Keratinocyte (primary cell): Measurements from ENCODE around the gene SPTBN5. TPM values are rescaled to one million over a fixed set of nuclear protein-coding genes. Genes with fewer than 3 reads are reported as not detected.

Source experiments
- DNase-seq: peaks from one replicate; pipeline ENCODE4 v3.0.0-alpha.2; 2011; ENCODE audit warnings: low read depth, missing footprints, low spot score
- FAIRE-seq: peaks from 2 replicates; lab custom pipeline; 2011; peaks lifted over from hg19 to GRCh38; lab: Jason Lieb, UNC
- H2AFZ ChIP-seq: 2 replicates; pipeline ENCODE4 v1.6.0; 2012; ENCODE audit warnings: low read length, control low read depth, inconsistent platforms; ENCODE audit not compliant: control insufficient read depth
- H3K27ac ChIP-seq: 2 replicates; pipeline ENCODE4 v1.5.1; 2011; ENCODE audit warnings: low read length; ENCODE audit not compliant: control insufficient read depth, insufficient read depth
- H3K27me3 ChIP-seq: 3 replicates; pipeline ENCODE4 v1.6.0; 2011; ENCODE audit warnings: low read length; ENCODE audit not compliant: control insufficient read depth, insufficient read depth; ENCODE audit errors: extremely low read depth
- H3K36me3 ChIP-seq, 2 experiments: 2 replicates in 1 of 2; 3 replicates in 1 of 2; pipeline ENCODE4 v1.5.1; 2011; ENCODE audit warnings: low read length in 2 of 2, mild to moderate bottlenecking in 1 of 2; ENCODE audit not compliant: control insufficient read depth in 2 of 2, insufficient read depth in 2 of 2; ENCODE audit errors: extremely low read depth in 1 of 2
- H3K4me1 ChIP-seq: 3 replicates; pipeline ENCODE4 v1.5.1; 2011; ENCODE audit warnings: low read length; ENCODE audit not compliant: control insufficient read depth, insufficient read depth; ENCODE audit errors: extremely low read depth
- H3K4me2 ChIP-seq: 3 replicates; pipeline ENCODE4 v1.6.0; 2011; ENCODE audit warnings: low read depth, low read length; ENCODE audit not compliant: control insufficient read depth, insufficient read depth; ENCODE audit errors: extremely low read depth
- H3K4me3 ChIP-seq, 3 experiments: fragments of 200-600 bp in 1 of 3; sonication (generic) in 1 of 3; 2 replicates in 2 of 3; 3 replicates in 1 of 3; pipeline ENCODE4 v1.5.1; 2011 to 2016; ENCODE audit warnings: low read length in 3 of 3, mild to moderate bottlenecking in 3 of 3, control low read depth in 2 of 3, inconsistent platforms in 1 of 3, low read depth in 1 of 3, mixed read lengths in 1 of 3, mixed run types in 1 of 3, moderate library complexity in 1 of 3; ENCODE audit not compliant: control insufficient read depth in 2 of 3, insufficient read depth in 2 of 3; ENCODE audit errors: extremely low read depth in 1 of 3
- H3K79me2 ChIP-seq: 2 replicates; pipeline ENCODE4 v1.6.0; 2012; ENCODE audit warnings: low read length; ENCODE audit not compliant: control insufficient read depth, insufficient read depth
- H3K9ac ChIP-seq: 3 replicates; pipeline ENCODE4 v1.6.0; 2011; ENCODE audit warnings: low read length; ENCODE audit not compliant: control insufficient read depth, insufficient read depth; ENCODE audit errors: extremely low read depth
- H3K9me1 ChIP-seq: 3 replicates; pipeline ENCODE4 v1.6.0; 2011; ENCODE audit warnings: low read length; ENCODE audit not compliant: control insufficient read depth, insufficient read depth; ENCODE audit errors: extremely low read depth
- H3K9me3 ChIP-seq: 2 replicates; pipeline ENCODE4 v1.5.1; 2012; ENCODE audit warnings: low read depth, low read length; ENCODE audit not compliant: control insufficient read depth
- H4K20me1 ChIP-seq: 3 replicates; pipeline ENCODE4 v1.6.0; 2011; ENCODE audit warnings: low read length; ENCODE audit not compliant: control insufficient read depth, insufficient read depth; ENCODE audit errors: extremely low read depth
- CTCF ChIP-seq, 3 experiments: IDR thresholded peaks in 1 of 3; conservative IDR thresholded peaks in 1 of 3; optimal IDR thresholded peaks in 1 of 3; 2 replicates in 2 of 3; 3 replicates in 1 of 3; pipeline versions ENCODE3 to v1.5.1; 2011; ENCODE audit warnings: low read length in 3 of 3, mild to moderate bottlenecking in 3 of 3, moderate library complexity in 2 of 3, control low read depth in 1 of 3, inconsistent platforms in 1 of 3; ENCODE audit not compliant: insufficient read depth in 2 of 3; ENCODE audit errors: extremely low read depth in 1 of 3
- EZH2 ChIP-seq: IDR thresholded peaks from one replicate; pipeline ENCODE4 v1.6.1; 2012; ENCODE audit warnings: inconsistent platforms, mild to moderate bottlenecking, low read length, moderate library complexity
- dilution Hi-C: fragments of 300-500 bp; cut with MboI; formaldehyde crosslinking; loops from one replicate; pipeline ENCODE4 v1.7.0; 2020; ENCODE audit warnings: low sequenced_read_pairs; ENCODE audit not compliant: extremely low pct_ligation_motif_present
- polyA plus RNA-seq, 5 experiments: library from polyadenylated mRNA; depleted of rRNA in 3 of 5; stranded (reverse) in 3 of 5; stranded (forward) in 1 of 5; unstranded in 1 of 5; fragments of >200 nt; gene quantifications; 1 replicate in 1 of 5; 2 replicates in 3 of 5; 3 replicates in 1 of 5; pipeline versions ENCODE4 v1.2.1 to v1.2.3, GENCODE V29; 2011 to 2012; ENCODE audit warnings: missing spikeins in 2 of 5, low read depth in 1 of 5, low replicate concordance in 1 of 5

The SPTBN5 gene
- polyA plus RNA-seq, 1 donor (not counting 4 experiments of a cell fraction or from before 2014, with no cell fraction given), result 0.66 TPM

- H3K27ac ChIP-seq, result no peak overlapping the region
These were observed 11.4 kb upstream of the SPTBN5 start for GRCh38 chr15:41905036-41905793.

GRCh38 chr15:41904541-41905005, 10.7 kb upstream of the SPTBN5 start:
- H3K4me1 ChIP-seq, result no peaks in the 10 kb centered on the region
- no peaks in the 10 kb centered on the region for H3K27me3 ChIP-seq
- no peaks in the 10 kb centered on the region for H4K20me1 ChIP-seq
- no peak overlapping the region for H3K4me3 ChIP-seq
- H2AFZ ChIP-seq, result no peak overlapping the region
- DNase-seq (no peak), FAIRE-seq (peak; percentile 70)
- no peaks in the 10 kb centered on the region for H3K9me3 ChIP-seq
- no peak overlapping the region for H3K9ac ChIP-seq
- dilution Hi-C loops, result no loop called here
- H3K4me2 ChIP-seq, result no peak overlapping the region
- H3K36me3 ChIP-seq, result peaks cover 37 to 54% of the 10 kb centered on the region in 2 experiments
- peaks cover 9% of the 10 kb centered on the region for H3K79me2 ChIP-seq
- TF ChIP-seq CTCF (optimal IDR thresholded peaks at IDR 0.05 in 1 of 3, IDR thresholded peaks at IDR 0.05 in 1 of 3, conservative IDR thresholded peaks at IDR 0.05 in 1 of 3; ENCODE audit: extremely low read depth in 1 of 3, insufficient read depth in 2 of 3, low read length in 3 of 3) (peak; percentile 75 to 86 (median 85)), EZH2 (no peak)
- no peak overlapping the region for H3K27ac ChIP-seq
- H3K9me1 ChIP-seq, result no peaks in the 10 kb centered on the region

More at GRCh38 chr15:41905036-41905793, 11.4 kb upstream of the SPTBN5 start:
- Histone ChIP-seq H3K27me3 (no peaks in the 10 kb centered on the region), H4K20me1 (no peaks in the 10 kb centered on the region), H3K36me3 (peaks cover 38 to 58% of the 10 kb centered on the region in 2 experiments), H3K9me3 (no peaks in the 10 kb centered on the region), H2AFZ (no peak overlapping the region), H3K4me1 (no peaks in the 10 kb centered on the region), H3K9ac (no peak overlapping the region), H3K9me1 (no peaks in the 10 kb centered on the region), H3K4me3 (no peak overlapping the region), H3K4me2 (no peak overlapping the region), H3K79me2 (peaks cover 9% of the 10 kb centered on the region)
- DNase-seq (no peak), FAIRE-seq (no peak)
- no peak for TF ChIP-seq EZH2
- no peak for TF ChIP-seq CTCF (optimal IDR thresholded peaks at IDR 0.05 in 1 of 3, IDR thresholded peaks at IDR 0.05 in 1 of 3, conservative IDR thresholded peaks at IDR 0.05 in 1 of 3; ENCODE audit: extremely low read depth in 1 of 3, insufficient read depth in 2 of 3, low read length in 3 of 3)
- dilution Hi-C loops, result no loop called here
